CD4-positive, alpha-beta T cell (primary cell): Measurements from ENCODE around the gene TPP1. TPM values are rescaled to one million over a fixed set of nuclear protein-coding genes. Genes with fewer than 3 reads are reported as not detected.

Experiments used
- ATAC-seq: fragments of 200-7000 bp; cut with Tn5 transposase; one replicate; pipeline ENCODE4 v1.10.0; 2022; ENCODE audit warnings: mild to moderate bottlenecking; ENCODE audit not compliant: poor library complexity
- CTCF ChIA-PET: fragments of 350-600 bp; sonication (Branson Sonifier 250); formaldehyde crosslinking; loops from one replicate; lab custom pipeline; 2021; ENCODE audit warnings: antibody characterized with exemption, inconsistent platforms; lab: Charles Lee
- POLR2A ChIA-PET: fragments of 350-600 bp; sonication (Branson Sonifier 250); formaldehyde crosslinking; loops from one replicate; lab custom pipeline; 2021; ENCODE audit warnings: antibody characterized with exemption, inconsistent platforms; lab: Charles Lee
- DNase-seq, 14 experiments: peaks; one replicate each; pipeline ENCODE4 v3.0.0-alpha.2; 2013 to 2020; ENCODE audit warnings: mixed read lengths in 2 of 14
- H3K27ac ChIP-seq, 2 donors: one replicate each; pipeline versions ENCODE4 v1.5.1 to v1.7.0; 2013; ENCODE audit warnings: low read length in 2 of 2, low read depth in 1 of 2, mild to moderate bottlenecking in 1 of 2
- H3K27me3 ChIP-seq, 2 experiments: 1 replicate in 1 of 2; 2 replicates in 1 of 2; pipeline versions ENCODE4 v1.6.1 to v1.7.0; 2013; ENCODE audit warnings: low read length in 2 of 2, control low read depth in 1 of 2, mild to moderate bottlenecking in 1 of 2, moderate library complexity in 1 of 2; ENCODE audit not compliant: insufficient read depth in 2 of 2, control insufficient read depth in 1 of 2
- H3K36me3 ChIP-seq: one replicate; pipeline ENCODE4 v1.6.1; 2013; ENCODE audit warnings: low read length, control low read depth; ENCODE audit not compliant: insufficient read depth
- H3K4me1 ChIP-seq: one replicate; pipeline ENCODE4 v1.6.1; 2013; ENCODE audit warnings: low read length, control low read depth; ENCODE audit not compliant: insufficient read depth
- H3K4me3 ChIP-seq: one replicate; pipeline ENCODE4 v1.5.1; 2013; ENCODE audit warnings: mild to moderate bottlenecking, low read length, moderate library complexity
- H3K9me3 ChIP-seq, 2 experiments: 1 replicate in 1 of 2; 2 replicates in 1 of 2; pipeline versions ENCODE4 v1.6.1 to v1.7.0; 2013; ENCODE audit warnings: low read length in 2 of 2, mild to moderate bottlenecking in 2 of 2, control low read depth in 1 of 2, moderate library complexity in 1 of 2; ENCODE audit not compliant: control insufficient read depth in 1 of 2, insufficient read depth in 1 of 2
- H3K27ac Mint-ChIP-seq: one replicate; pipeline ENCODE4 v1.8.0; 2020; ENCODE audit warnings: mixed read lengths
- H3K27me3 Mint-ChIP-seq: one replicate; pipeline ENCODE4 v1.8.0; 2021; ENCODE audit warnings: mixed read lengths
- H3K36me3 Mint-ChIP-seq: one replicate; pipeline ENCODE4 v1.8.0; 2021; ENCODE audit warnings: low read depth, mixed read lengths
- H3K4me1 Mint-ChIP-seq: one replicate; pipeline ENCODE4 v1.8.0; 2021; ENCODE audit warnings: low read depth, mixed read lengths
- H3K4me3 Mint-ChIP-seq: one replicate; pipeline ENCODE4 v1.8.0; 2020; ENCODE audit warnings: mild to moderate bottlenecking, mixed read lengths
- H3K9me3 Mint-ChIP-seq: one replicate; pipeline ENCODE4 v1.8.0; 2020; ENCODE audit warnings: mixed read lengths
- intact Hi-C, 2 experiments: fragments of 100-400 bp; cut with DNase I in 1 of 2; cut with micrococcal nuclease in 1 of 2; formaldehyde crosslinking; loops; one replicate each; pipeline versions ENCODE4 v1.15.1 to v1.9.0; 2023 to 2025; cut with DNase I, micrococcal nuclease
- total RNA-seq, 174 experiments: library from RNA in 2 of 174; stranded (reverse) in 2 of 174; gene quantifications; one replicate each; pipeline ENCODE4 v1.2.3 and lab custom pipeline; 2021 to 2026
- TF ChIP-seq, protein P1 (sequence below): fragments of 200-600 bp; IDR thresholded peaks from one replicate; pipeline ENCODE4 v1.8.0; 2022; ENCODE audit warnings: antibody characterized with exemption, mild to moderate bottlenecking

The TPP1 gene
- total RNA-seq, 2 experiments from 2014 or later = 29.7 to 34.4 TPM

DNA sequence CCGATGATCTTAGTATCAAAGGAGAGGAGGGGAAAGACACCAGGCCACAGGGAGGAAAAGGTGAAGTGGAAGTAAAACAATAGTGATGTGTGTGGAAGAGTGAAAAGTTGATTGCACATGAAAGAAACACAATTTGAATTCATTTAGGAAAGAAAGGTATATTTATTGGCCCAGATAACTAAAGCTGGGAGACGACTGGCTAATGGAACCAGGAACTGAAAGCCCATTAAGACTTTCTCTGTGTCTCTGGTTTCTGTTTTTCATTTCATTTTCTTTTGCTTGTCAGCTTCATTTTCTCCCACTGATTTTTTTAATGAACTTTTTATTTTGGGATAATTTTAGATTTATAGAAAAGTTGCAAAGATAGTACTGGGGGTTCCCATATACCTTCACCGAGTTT lies 41.5 kb upstream of the TPP1 start:
- Histone ChIP-seq H3K27me3 (no peaks in the 10 kb centered on the region), H3K4me1 (peaks cover 6% of the 10 kb centered on the region), H3K36me3 (no peaks in the 10 kb centered on the region), H3K4me3 (no peak overlapping the region), H3K27ac (no peak overlapping the region), H3K9me3 (no peaks in the 10 kb centered on the region)
- Mint-ChIP-seq H3K9me3 (no peaks in the 10 kb centered on the region), H3K27ac (no peak overlapping the region), H3K36me3 (no peaks in the 10 kb centered on the region), H3K4me1 (peaks cover 12% of the 10 kb centered on the region), H3K27me3 (no peaks in the 10 kb centered on the region), H3K4me3 (no peak overlapping the region)
- ChIA-PET POLR2A (no interaction called here), CTCF (no interaction called here)
- DNase-seq (no peak), ATAC-seq (no peak)
- intact Hi-C loops = no loop called here
- TF ChIP-seq, protein P1, sequence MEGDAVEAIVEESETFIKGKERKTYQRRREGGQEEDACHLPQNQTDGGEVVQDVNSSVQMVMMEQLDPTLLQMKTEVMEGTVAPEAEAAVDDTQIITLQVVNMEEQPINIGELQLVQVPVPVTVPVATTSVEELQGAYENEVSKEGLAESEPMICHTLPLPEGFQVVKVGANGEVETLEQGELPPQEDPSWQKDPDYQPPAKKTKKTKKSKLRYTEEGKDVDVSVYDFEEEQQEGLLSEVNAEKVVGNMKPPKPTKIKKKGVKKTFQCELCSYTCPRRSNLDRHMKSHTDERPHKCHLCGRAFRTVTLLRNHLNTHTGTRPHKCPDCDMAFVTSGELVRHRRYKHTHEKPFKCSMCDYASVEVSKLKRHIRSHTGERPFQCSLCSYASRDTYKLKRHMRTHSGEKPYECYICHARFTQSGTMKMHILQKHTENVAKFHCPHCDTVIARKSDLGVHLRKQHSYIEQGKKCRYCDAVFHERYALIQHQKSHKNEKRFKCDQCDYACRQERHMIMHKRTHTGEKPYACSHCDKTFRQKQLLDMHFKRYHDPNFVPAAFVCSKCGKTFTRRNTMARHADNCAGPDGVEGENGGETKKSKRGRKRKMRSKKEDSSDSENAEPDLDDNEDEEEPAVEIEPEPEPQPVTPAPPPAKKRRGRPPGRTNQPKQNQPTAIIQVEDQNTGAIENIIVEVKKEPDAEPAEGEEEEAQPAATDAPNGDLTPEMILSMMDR = no peak

DNA sequence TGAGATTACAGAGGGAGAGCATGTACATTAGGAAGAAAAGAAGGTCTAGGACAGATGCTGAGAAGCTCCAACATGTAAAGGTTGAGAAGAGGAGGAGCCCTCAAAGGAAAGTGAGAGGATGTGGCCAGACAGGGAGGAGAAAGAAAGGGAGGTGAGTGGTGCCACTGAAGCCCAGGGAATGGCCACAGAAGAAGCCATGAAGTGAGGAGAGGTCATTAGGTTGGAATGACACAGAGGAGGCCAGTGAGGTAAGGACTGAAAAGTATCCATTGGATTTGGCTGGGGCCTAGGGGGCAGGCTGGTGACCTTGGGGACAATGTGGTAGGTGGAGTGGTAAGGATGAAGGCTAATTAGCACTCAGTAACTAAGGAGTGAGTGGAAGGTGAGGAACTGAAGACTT lies 39.4 kb upstream of the TPP1 start:
- no peak overlapping the region for H3K4me3 ChIP-seq
- Mint-ChIP-seq H3K27ac (no peak overlapping the region), H3K4me1 (peaks cover 12% of the 10 kb centered on the region), H3K36me3 (no peaks in the 10 kb centered on the region), H3K9me3 (no peaks in the 10 kb centered on the region), H3K4me3 (no peak overlapping the region), H3K27me3 (no peaks in the 10 kb centered on the region)
- no peak for DNase-seq
- peaks cover 20% of the 10 kb centered on the region for H3K4me1 ChIP-seq
- ChIA-PET CTCF (interaction anchor here (1.1 to 1.4 kb wide), 2 partner anchors 9 to 25 kb away, joined by 3 read pairs; partner anchors contain the start of gene MRPL17), POLR2A (no interaction called here)
- no peaks in the 10 kb centered on the region for H3K9me3 ChIP-seq
- no peak for ATAC-seq
- H3K27ac ChIP-seq = no peak overlapping the region
- H3K27me3 ChIP-seq = no peaks in the 10 kb centered on the region
- no peaks in the 10 kb centered on the region for H3K36me3 ChIP-seq
- intact Hi-C loops = no loop called here
- TF ChIP-seq, protein P1 = no peak

DNA sequence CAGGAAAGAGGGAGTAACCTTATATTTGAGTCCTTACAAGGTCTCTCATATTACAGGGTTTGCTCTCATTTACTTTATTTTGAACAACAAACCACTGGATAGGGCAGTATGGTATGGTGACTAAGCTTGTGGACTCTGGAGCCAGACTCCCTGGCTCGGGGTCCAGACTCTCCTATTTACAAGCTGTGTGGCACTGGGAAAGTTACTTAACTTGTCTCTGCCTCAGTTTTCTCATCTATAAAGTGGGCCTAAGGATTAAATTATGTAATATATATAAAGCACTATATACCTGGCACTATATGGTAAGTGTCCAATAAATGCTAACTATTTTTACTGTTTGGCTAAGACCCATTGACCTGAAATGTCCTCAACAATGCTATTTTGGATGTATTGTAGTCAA lies 38.1 kb upstream of the TPP1 start:
- peaks cover 27% of the 10 kb centered on the region for H3K4me1 ChIP-seq
- no peaks in the 10 kb centered on the region for H3K9me3 ChIP-seq
- TF ChIP-seq, protein P1 = no peak
- no peaks in the 10 kb centered on the region for H3K9me3 Mint-ChIP-seq
- intact Hi-C loops = no loop called here
- no peaks in the 10 kb centered on the region for H3K27me3 Mint-ChIP-seq
- CTCF ChIA-PET = interaction anchor here (1.0 to 1.5 kb wide), 3 partner anchors 10 to 53 kb away, joined by 3 to 4 read pairs (median 4); partner anchors contain the start of gene MRPL17
- H3K4me3 ChIP-seq = no peak overlapping the region
- no peaks in the 10 kb centered on the region for H3K36me3 ChIP-seq
- DNase-seq = no peak
- no peak for ATAC-seq
- no peaks in the 10 kb centered on the region for H3K27me3 ChIP-seq
- H3K4me3 Mint-ChIP-seq = peak overlapping the region; percentile 84
- peak overlapping the region; percentile 56 for H3K27ac Mint-ChIP-seq
- no peaks in the 10 kb centered on the region for H3K36me3 Mint-ChIP-seq
- peaks cover 12% of the 10 kb centered on the region for H3K4me1 Mint-ChIP-seq
- POLR2A ChIA-PET = interaction anchor here (0.7 to 1.5 kb wide), 5 partner anchors 9 to 44 kb away, joined by 3 to 12 read pairs (median 4); partner anchors contain the start of gene MRPL17
- H3K27ac ChIP-seq = no peak overlapping the region
